ENCODE measurements around the gene PSPN.
A peak's percentile ranks its signal among the peaks of the same experiment; 100 is the strongest.
"Not testable (repeated sequence)": the region's sequence is repeated elsewhere in the genome, so short reads cannot be mapped to it uniquely, and the experiment has no call there.

The PSPN gene

DNA sequence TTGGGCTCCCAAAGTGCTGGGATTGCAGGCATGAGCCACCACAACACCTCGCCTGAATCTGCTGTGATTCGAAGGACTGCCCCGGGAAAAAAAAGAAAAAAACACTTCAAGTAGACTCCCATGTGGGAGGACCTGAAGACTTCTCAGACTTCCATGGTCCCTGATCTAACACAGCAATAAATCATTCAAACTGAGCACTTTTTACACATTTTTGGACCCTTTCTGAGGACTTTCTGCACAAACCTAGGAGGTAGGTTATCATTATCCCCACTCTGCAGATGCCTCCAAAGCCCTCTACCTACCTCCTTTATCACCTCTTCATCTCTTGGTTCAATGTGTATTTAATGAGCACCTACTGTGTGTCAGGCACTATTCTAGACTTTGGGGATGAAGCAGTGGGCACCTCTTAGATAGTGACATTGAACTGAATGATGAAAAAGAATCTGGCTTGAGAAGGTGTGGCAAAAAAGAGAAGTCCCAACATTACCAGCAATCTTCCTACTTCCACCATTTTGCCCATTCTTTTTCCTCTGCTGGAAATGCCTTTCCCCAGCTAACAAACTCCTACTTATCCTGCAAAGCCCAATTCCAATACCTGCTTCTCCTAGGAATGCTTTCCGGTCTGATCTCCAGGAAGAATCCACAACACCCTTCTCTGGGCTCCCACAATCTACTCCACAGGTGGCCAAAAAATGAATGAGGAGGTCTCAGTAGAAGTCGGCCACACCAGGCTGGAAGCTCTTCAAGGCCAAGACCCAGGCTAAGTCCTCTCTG, 16.0 kb downstream of the PSPN start:
- H3K27ac ChIP-seq (ENCODE audit: poor library complexity, severe bottlenecking), result no peak overlapping the region
- ATAC-seq (ENCODE audit: low read depth), result no peak

GRCh38 chr19:6358003-6358402, 17.7 kb downstream of the PSPN start:
- 0 out of 2 replicates have a peak, but pooled peaks cover under 1% of the 10 kb centered on the region for H3K36me3 ChIP-seq (ENCODE audit: low read depth)
- H3K4me3 ChIP-seq (ENCODE audit: severe bottlenecking), result no peak overlapping the region
- no peak overlapping the region for H3K27ac ChIP-seq (ENCODE audit: poor library complexity, severe bottlenecking)
- H3K9me3 ChIP-seq (ENCODE audit: severe bottlenecking), result no peaks in the 10 kb centered on the region
- H3K27me3 ChIP-seq (ENCODE audit: insufficient read depth, poor library complexity, severe bottlenecking), result no peaks in the 10 kb centered on the region
- TF ChIP-seq, protein P1, sequence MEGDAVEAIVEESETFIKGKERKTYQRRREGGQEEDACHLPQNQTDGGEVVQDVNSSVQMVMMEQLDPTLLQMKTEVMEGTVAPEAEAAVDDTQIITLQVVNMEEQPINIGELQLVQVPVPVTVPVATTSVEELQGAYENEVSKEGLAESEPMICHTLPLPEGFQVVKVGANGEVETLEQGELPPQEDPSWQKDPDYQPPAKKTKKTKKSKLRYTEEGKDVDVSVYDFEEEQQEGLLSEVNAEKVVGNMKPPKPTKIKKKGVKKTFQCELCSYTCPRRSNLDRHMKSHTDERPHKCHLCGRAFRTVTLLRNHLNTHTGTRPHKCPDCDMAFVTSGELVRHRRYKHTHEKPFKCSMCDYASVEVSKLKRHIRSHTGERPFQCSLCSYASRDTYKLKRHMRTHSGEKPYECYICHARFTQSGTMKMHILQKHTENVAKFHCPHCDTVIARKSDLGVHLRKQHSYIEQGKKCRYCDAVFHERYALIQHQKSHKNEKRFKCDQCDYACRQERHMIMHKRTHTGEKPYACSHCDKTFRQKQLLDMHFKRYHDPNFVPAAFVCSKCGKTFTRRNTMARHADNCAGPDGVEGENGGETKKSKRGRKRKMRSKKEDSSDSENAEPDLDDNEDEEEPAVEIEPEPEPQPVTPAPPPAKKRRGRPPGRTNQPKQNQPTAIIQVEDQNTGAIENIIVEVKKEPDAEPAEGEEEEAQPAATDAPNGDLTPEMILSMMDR (IDR thresholded peaks at IDR 0.05; ENCODE audit: poor library complexity, severe bottlenecking), result no peak
- no peaks in the 10 kb centered on the region for H3K4me1 ChIP-seq (ENCODE audit: insufficient read depth, poor library complexity, severe bottlenecking)
- DNase-seq (ENCODE audit: low spot score) (no peak), ATAC-seq (ENCODE audit: low read depth) (no peak)

More for the DNA sequence above, 16.0 kb downstream of the PSPN start:
- DNase-seq (ENCODE audit: low spot score), result no peak
- no peaks in the 10 kb centered on the region for H3K4me1 ChIP-seq (ENCODE audit: insufficient read depth, poor library complexity, severe bottlenecking)
- no peaks in the 10 kb centered on the region for H3K9me3 ChIP-seq (ENCODE audit: severe bottlenecking)
- peaks cover 13% of the 10 kb centered on the region for H3K36me3 ChIP-seq (ENCODE audit: low read depth)
- no peak overlapping the region for H3K4me3 ChIP-seq (ENCODE audit: severe bottlenecking)
- no peaks in the 10 kb centered on the region for H3K27me3 ChIP-seq (ENCODE audit: insufficient read depth, poor library complexity, severe bottlenecking)
- TF ChIP-seq, protein P1 (IDR thresholded peaks at IDR 0.05; ENCODE audit: poor library complexity, severe bottlenecking), result no peak

DNA sequence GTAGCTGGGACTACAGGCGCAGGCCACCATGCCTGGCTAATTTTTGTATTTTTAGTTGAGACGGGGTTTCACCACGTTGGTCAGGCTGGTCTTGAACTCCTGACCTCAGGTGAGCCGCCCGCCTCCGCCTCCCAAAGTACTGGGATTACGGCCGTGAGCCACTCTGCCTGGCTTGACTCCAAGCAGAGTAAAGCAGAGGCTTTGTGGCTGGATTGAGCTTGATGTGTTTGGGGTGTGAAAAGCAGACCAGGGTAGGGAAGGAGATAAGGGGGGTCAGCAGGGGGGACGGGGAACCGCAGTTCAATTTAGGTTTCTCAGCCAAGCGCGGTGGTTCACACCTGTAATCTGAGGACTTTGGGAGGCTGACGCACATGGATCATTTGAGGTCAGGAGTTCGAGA, 18.6 kb downstream of the PSPN start:
- ATAC-seq (ENCODE audit: low read depth), result no peak

GRCh38 chr19:6355321-6356040, 20.3 kb downstream of the PSPN start:
- ATAC-seq (ENCODE audit: low read depth); DNase-seq (ENCODE audit: low spot score); H3K27ac ChIP-seq (ENCODE audit: poor library complexity, severe bottlenecking); H3K27me3 ChIP-seq (ENCODE audit: insufficient read depth, poor library complexity, severe bottlenecking); H3K36me3 ChIP-seq (ENCODE audit: low read depth); H3K4me1 ChIP-seq (ENCODE audit: insufficient read depth, poor library complexity, severe bottlenecking); H3K9me3 ChIP-seq (ENCODE audit: severe bottlenecking); H3K4me3 ChIP-seq (ENCODE audit: severe bottlenecking): not testable (repeated sequence)

More for the DNA sequence above, 18.6 kb downstream of the PSPN start:
- no peak overlapping the region for H3K4me3 ChIP-seq (ENCODE audit: severe bottlenecking)
- DNase-seq (ENCODE audit: low spot score), result no peak
- no peaks in the 10 kb centered on the region for H3K4me1 ChIP-seq (ENCODE audit: insufficient read depth, poor library complexity, severe bottlenecking)
- no peaks in the 10 kb centered on the region for H3K27me3 ChIP-seq (ENCODE audit: insufficient read depth, poor library complexity, severe bottlenecking)
- no peaks in the 10 kb centered on the region for H3K36me3 ChIP-seq (ENCODE audit: low read depth)
- no peak overlapping the region for H3K27ac ChIP-seq (ENCODE audit: poor library complexity, severe bottlenecking)
- H3K9me3 ChIP-seq (ENCODE audit: severe bottlenecking), result no peaks in the 10 kb centered on the region
- TF ChIP-seq, protein P1 (IDR thresholded peaks at IDR 0.05; ENCODE audit: poor library complexity, severe bottlenecking), result no peak

DNA sequence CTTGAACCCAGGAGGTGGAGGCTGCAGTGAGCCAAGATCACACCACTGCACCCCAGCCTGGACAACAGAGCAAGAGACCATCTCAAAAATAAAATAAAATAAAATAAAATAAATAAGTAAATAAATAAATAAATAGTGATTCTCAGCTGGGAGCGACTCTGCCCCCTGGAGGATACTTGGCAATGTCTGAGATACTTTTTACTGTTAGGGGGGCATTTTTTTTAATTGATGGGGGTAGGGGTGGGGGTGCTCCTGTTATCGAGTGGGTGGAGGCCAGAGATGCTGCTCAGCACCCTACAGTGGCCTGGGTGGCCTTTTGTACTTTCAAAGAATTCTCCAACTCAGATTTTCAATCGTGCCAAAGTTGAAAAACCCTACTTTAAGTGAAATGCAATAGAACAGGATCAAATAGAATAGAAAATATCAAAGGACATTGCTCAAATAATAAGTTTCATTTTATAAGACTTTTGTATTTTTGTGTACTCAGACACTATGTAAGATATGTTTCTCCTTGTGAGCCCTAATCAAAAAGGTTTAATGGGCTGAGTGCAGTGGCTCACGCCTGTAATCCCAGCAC, 21.5 kb downstream of the PSPN start:
- no peak for DNase-seq (ENCODE audit: low spot score)
- TF ChIP-seq, protein P1 (IDR thresholded peaks at IDR 0.05; ENCODE audit: poor library complexity, severe bottlenecking), result peak; percentile 54

More for the DNA sequence above, 21.5 kb downstream of the PSPN start:
- Histone ChIP-seq H3K4me3 (ENCODE audit: severe bottlenecking) (no peak overlapping the region), H3K4me1 (ENCODE audit: insufficient read depth, poor library complexity, severe bottlenecking) (no peaks in the 10 kb centered on the region), H3K27me3 (ENCODE audit: insufficient read depth, poor library complexity, severe bottlenecking) (no peaks in the 10 kb centered on the region), H3K9me3 (ENCODE audit: severe bottlenecking) (no peaks in the 10 kb centered on the region), H3K27ac (ENCODE audit: poor library complexity, severe bottlenecking) (no peak overlapping the region), H3K36me3 (ENCODE audit: low read depth) (no peaks in the 10 kb centered on the region)
- ATAC-seq (ENCODE audit: low read depth), result no peak

Measured in RWPE2 (cell line).